Mucosa of stomach (tissue), 1 donor: Measurements from ENCODE around the gene ZBTB11.
"Not testable (repeated sequence)": the region's sequence is repeated elsewhere in the genome, so short reads cannot be mapped to it uniquely, and the experiment has no call there.

Experiments
- H3K27me3 ChIP-seq: one replicate; pipeline ENCODE4 v1.7.0; 2013; ENCODE audit warnings: mild to moderate bottlenecking, low read length; ENCODE audit not compliant: control insufficient read depth, insufficient read depth
- H3K36me3 ChIP-seq: one replicate; pipeline ENCODE4 v1.7.0; 2013; ENCODE audit warnings: low read length; ENCODE audit not compliant: control insufficient read depth, insufficient read depth
- H3K4me1 ChIP-seq: one replicate; pipeline ENCODE4 v1.7.0; 2013; ENCODE audit warnings: mild to moderate bottlenecking, low read length; ENCODE audit not compliant: control insufficient read depth, insufficient read depth
- H3K4me3 ChIP-seq: one replicate; pipeline ENCODE4 v1.7.0; 2013; ENCODE audit warnings: low read length
- H3K9ac ChIP-seq: one replicate; pipeline ENCODE4 v1.7.0; 2013; ENCODE audit warnings: mild to moderate bottlenecking, low read length, moderate library complexity
- H3K9me3 ChIP-seq: one replicate; pipeline ENCODE4 v1.7.0; 2013; ENCODE audit warnings: mild to moderate bottlenecking, low read length, moderate library complexity; ENCODE audit not compliant: control insufficient read depth
- donor health status: Pancreatic carcinoma.

The ZBTB11 gene

DNA sequence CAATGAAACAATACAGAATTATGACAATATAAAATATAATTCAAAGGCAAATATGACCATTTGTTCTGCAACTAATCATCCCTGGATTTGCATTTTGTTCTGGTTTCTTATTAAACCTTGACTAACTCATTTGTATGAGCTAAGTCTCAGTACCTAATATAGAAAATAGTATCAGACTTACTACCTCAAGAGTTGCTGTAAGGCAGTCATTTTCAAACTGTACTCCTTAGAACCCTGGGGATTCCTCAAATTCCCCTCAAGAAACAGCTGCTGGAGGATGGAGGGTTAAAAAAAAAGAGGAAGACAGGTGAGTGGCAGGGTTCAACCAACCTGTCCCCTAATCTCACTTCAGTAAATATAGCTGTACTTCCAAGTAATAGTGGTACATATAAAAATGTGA lies 11.1 kb downstream of the ZBTB11 start:
- Histone ChIP-seq H3K9ac (no peak overlapping the region), H3K27me3 (no peaks in the 10 kb centered on the region), H3K9me3 (no peaks in the 10 kb centered on the region), H3K4me1 (no peaks in the 10 kb centered on the region), H3K36me3 (no peaks in the 10 kb centered on the region), H3K4me3 (no peak overlapping the region)

DNA sequence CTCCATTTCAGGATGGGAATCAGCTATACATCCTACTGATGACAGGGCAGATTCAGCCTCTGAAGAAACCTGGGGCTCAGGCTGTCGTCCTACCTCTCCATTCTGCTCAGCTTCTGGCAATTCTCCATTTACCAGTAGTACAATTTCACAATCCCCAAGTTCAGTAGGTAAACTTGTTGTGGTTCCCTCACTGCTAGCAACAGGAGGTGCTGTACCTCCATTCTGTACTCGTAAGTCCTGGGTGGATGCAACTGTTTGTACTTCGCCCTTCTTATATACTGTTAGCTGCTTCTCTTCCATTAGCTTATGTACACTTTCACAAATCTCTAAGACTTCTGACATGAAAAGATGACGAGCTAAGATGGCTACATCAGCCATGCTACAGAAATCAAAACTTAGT lies 11.6 kb downstream of the ZBTB11 start:
- Histone ChIP-seq H3K9ac (no peak overlapping the region), H3K36me3 (no peaks in the 10 kb centered on the region)

DNA sequence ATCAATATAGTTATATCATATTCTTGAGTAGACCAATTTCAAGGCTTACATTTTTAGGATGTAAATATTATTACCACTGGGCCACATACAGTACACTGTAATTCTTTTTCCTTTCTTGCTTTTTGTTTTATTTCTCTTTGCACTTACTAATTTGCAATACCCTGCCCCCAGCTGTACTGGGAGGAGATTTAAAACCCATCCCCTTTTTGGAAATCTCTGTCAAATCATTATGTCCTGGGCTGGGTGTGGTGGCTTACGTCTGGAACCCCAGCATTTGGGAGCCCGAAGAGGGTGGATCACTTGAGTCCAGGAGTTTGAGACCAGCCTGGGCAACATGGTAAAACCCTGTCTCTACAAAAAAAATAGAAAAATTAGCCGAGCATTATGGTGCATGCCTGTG lies 16.2 kb downstream of the ZBTB11 start:
- Histone ChIP-seq H3K9ac (no peak overlapping the region), H3K27me3 (no peaks in the 10 kb centered on the region), H3K4me1 (no peaks in the 10 kb centered on the region), H3K9me3 (no peaks in the 10 kb centered on the region), H3K4me3 (no peak overlapping the region), H3K36me3 (no peaks in the 10 kb centered on the region)

More for the DNA sequence above, 11.6 kb downstream of the ZBTB11 start:
- H3K27me3 ChIP-seq = no peaks in the 10 kb centered on the region
- H3K4me1 ChIP-seq = no peaks in the 10 kb centered on the region
- H3K4me3 ChIP-seq = no peak overlapping the region
- no peaks in the 10 kb centered on the region for H3K9me3 ChIP-seq

DNA sequence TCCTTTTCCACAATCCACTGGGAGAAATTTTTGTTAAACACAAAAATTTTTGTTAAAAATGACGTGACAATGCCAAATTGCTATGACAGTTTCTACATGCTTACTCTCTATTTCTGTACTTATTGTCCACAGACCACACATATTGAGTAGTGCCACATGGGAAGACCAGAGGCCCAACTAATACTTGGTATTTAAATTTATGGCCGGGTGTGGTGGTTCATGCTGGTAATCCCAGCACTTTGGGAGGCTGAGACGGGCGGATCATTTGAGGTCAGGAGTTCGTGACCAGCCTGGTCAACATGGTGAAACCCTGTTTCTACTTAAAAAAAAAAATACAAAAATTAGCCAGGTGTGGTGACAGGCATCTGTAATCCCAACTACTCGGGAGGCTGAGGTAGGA lies 20.3 kb downstream of the ZBTB11 start:
- Histone ChIP-seq H3K36me3 (no peaks in the 10 kb centered on the region), H3K4me1 (no peaks in the 10 kb centered on the region), H3K9ac (no peak overlapping the region), H3K9me3 (no peaks in the 10 kb centered on the region), H3K27me3 (no peaks in the 10 kb centered on the region), H3K4me3 (no peak overlapping the region)

DNA sequence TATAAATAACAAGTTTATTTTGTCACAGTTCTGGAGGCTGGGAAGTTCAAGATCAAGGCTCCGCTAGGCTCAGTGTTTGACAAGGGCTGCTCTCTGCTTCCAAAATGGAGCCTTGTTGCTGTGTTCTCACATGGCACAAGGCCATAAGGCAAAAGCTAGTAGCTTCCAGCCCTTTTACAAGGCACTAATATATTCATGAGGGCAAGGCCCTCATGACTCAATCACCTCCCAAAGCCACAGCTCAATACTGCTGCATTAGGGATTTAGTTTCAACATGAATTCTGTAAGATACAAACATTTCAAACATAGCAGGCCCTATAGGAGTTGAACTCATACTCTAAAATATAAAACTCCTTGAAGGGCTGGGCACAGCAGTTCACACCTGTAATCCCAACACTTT lies 30.2 kb downstream of the ZBTB11 start:
- Histone ChIP-seq H3K36me3 (no peaks in the 10 kb centered on the region), H3K9ac (no peak overlapping the region), H3K9me3 (no peaks in the 10 kb centered on the region), H3K27me3 (no peaks in the 10 kb centered on the region), H3K4me3 (no peak overlapping the region), H3K4me1 (no peaks in the 10 kb centered on the region)

DNA sequence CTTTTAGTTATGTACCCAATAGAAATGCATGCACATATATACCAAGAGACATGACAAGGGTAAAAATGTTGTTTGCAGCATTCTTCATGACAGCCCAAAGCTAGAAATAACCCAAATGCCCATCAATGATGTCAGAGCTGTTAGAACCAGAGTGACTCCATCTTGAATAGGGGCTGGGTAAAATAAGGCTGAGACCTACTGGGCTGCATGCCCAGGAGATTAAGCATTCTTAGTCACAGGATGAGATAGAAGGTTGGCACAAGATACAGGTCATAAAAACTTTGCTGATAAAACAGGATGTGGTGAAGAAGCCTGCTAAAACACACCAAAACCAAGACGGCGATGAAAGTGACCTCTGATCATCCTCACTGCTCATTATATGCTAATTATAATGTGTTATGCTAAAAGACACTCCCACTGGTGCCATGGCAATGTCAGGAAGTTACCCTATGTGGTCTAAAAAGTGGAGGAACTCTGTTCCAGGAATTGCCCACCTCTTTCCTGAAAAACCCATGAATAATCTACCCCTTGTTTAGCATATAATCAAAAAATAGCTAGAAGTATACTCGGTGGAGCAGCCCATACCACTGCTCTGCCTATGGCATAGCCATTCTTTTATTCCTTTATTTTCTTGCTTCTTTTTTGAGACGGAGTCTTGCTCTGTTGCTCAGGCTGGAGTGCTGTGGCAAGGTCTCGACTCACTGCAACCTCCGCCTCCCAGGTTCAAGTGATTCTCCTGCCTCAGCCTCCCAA lies 32.9 kb downstream of the ZBTB11 start:
- H3K27me3 ChIP-seq = no peaks in the 10 kb centered on the region
- no peaks in the 10 kb centered on the region for H3K4me1 ChIP-seq
- no peaks in the 10 kb centered on the region for H3K36me3 ChIP-seq
- H3K4me3 ChIP-seq = no peak overlapping the region
- H3K9me3 ChIP-seq = no peaks in the 10 kb centered on the region
- no peak overlapping the region for H3K9ac ChIP-seq

DNA sequence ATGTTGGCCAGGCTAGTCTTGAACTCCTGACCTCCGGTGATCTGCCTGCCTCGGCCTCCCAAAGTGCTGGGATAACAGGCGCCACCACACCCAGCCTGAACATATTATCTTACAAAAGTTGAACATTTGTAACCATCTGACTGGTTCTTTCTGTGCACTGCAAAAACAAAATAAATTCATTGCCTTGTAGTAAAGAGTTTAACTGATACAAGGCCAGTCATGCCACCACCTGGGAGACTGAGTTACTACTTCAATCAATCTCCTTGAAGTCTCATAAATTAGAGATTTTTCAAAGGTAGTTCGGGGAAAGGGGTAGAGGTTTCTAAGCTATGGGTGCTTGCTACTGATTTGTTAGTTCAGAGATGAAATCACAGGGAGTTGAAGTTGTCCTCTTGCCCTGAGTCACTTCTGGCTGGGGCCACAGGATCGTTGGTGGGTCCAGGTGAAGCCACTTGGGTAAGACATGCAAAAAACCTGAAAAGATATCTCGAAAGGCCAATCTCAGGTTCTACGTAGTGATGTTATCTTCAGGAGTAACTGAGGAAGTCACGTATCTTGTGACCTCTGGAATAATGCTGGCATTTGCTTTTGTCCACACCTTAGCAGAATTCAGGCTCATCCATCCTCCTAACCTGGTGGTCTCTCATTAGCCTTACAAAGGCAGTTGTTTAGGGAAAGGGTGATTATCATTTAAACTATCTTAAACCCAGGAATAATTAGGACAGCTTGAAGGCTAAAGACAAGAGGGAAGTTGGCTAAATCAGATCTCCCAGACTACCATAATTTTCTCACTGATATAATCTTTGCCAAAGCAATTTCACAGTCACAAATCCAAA lies 33.7 kb downstream of the ZBTB11 start:
- Histone ChIP-seq H3K4me3 (no peak overlapping the region), H3K4me1 (no peaks in the 10 kb centered on the region), H3K9ac (no peak overlapping the region), H3K9me3 (no peaks in the 10 kb centered on the region), H3K36me3 (no peaks in the 10 kb centered on the region), H3K27me3 (no peaks in the 10 kb centered on the region)

DNA sequence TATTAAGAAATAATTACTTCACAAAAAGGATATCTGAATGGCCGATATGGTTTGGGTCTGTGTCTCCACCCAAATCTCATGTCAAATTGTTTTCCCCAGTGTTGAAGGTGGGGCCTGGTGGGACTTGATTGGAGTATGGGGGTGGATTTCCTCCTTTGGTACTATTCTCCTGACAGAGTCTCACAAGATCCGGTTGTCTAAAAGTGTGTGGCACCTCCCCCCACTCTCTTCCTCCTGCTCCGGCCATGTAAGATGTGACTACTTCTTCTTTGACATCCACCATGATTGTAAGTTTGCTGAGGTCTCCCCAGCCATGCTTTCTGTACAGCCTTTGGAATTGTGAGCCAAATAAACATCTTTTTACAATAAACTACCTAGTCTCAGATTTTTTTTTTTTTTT lies 34.5 kb downstream of the ZBTB11 start:
- H3K4me1 ChIP-seq = no peaks in the 10 kb centered on the region
- H3K4me3 ChIP-seq = no peak overlapping the region
- H3K9me3 ChIP-seq = no peaks in the 10 kb centered on the region
- H3K9ac ChIP-seq = no peak overlapping the region
- H3K27me3 ChIP-seq = no peaks in the 10 kb centered on the region
- no peaks in the 10 kb centered on the region for H3K36me3 ChIP-seq

DNA sequence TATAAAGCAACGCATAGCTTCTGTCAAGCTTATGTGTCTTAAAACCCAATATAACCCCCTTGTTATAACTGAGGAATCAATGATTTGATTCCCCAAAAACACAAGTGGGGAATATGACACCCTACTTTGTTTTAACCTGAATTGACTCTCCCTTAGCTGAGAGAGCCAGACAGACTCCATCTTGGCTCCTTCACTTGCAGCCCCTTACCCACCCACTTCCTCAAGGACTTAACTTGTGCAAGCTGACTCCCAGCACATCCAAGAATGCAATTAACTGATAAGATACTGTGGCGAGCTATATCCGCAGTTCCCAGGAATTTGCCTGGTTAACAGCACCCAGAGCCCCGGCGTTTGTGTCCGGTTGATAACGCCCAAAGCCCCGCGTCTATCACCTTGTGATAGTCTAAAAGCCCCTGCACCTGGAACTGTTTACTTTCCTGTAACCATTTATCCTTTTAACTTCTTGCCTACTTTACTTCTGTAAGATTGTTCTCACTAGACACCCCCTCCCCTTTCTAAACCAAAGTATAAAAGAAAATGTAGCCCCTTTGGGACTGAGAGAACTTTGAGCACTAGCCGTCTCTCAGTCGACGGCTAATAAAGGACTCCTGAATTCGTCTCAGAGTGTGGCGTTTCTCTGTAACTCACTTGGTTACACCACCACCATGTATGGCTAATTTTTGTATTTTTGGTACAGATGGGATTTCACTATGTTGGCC lies 35.4 kb downstream of the ZBTB11 start:
- not testable (repeated sequence) for H3K36me3 ChIP-seq, H3K4me3 ChIP-seq, H3K9me3 ChIP-seq, H3K9ac ChIP-seq, H3K27me3 ChIP-seq, H3K4me1 ChIP-seq

DNA sequence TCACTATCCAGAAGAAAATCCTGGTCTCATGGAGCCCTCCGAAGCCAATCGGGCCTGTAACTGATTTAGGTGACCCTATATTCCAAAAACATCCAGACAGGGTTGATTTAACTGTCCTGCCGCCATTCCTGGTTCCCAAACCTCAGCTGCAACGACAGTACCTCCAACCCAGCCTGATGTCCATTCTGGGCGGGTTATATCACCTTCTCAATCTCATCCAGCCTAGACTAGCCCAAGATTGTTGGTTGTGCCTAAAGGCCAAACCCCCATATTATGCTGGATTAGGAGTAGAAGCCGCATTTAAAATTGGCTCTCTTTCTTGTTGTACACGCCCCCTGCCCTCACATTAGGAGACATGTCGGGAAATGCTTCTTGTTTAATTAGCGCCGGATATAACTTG lies 36.7 kb downstream of the ZBTB11 start:
- Histone ChIP-seq H3K4me3 (no peak overlapping the region), H3K9ac (no peak overlapping the region), H3K9me3 (no peaks in the 10 kb centered on the region), H3K27me3 (no peaks in the 10 kb centered on the region), H3K4me1 (no peaks in the 10 kb centered on the region), H3K36me3 (no peaks in the 10 kb centered on the region)

DNA sequence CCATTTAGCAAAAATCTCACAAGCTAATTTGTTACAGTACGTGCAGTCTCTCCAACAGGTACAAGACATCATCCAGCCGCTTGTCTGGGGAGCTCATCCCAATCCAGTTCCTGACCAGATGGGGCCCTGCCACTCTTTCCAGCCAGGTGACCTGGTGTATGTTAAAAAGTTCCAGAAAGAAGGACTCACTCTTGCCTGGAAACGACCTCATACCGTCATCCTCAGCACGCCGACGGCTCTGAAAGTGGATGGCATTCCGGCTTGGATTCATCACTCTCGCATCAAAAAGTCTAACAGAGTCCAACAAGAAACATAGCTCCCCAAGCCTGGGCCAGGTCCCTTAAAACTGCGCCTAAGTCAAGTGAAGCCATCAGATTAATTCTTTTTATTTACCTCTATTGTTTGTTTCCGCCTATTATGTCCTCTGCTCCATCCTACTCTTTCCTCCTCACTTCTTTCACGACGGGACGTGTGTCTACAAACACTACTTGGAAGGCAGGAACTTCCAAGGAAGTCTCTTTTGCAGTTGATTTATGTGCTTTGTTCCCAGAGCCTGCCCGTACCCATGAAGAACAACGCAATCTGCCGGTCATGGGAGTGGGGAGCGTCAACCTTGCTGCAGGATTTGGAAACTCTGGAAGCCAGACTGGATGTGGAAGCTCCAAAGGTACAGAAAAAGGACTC lies 37.5 kb downstream of the ZBTB11 start:
- H3K4me3 ChIP-seq = no peak overlapping the region
- no peak overlapping the region for H3K9ac ChIP-seq
- H3K36me3 ChIP-seq = no peaks in the 10 kb centered on the region
- H3K27me3 ChIP-seq = no peaks in the 10 kb centered on the region
- no peaks in the 10 kb centered on the region for H3K4me1 ChIP-seq
- no peaks in the 10 kb centered on the region for H3K9me3 ChIP-seq
